Measurements from ENCODE around the gene XYLT2.
"Not testable (repeated sequence)": the region's sequence is repeated elsewhere in the genome, so short reads cannot be mapped to it uniquely, and the experiment has no call there.

XYLT2 gene

GRCh38 chr17:50397111-50397918 is 51.4 kb downstream of the XYLT2 start, which contains the start of gene LRRC59:
TSS of gene LRRC59 (minus strand) at chr17:50397523. CDS start at chr17:50397317, 206 bp downstream.
- peak; percentile 91 to 94 (median 94) for DNase-seq

DNA sequence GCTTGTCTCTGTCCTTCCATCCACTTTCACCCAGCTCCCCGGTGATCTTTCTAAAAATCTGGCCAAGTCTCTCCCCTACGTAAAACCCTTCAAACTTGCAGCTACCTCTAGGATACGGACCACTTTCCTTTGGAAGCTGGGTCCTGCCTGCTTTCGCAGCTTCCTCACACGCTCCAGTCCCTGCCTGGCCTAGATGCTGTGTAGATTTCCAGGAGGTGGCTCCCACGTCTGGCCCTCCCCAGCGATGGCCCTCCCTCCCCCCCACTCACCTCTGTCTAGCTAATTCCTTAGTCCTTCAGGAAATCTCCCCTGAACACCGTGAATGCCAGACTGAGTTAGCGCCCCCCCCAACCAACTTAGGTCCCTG is 52.0 kb downstream of the XYLT2 start:
- no peak for DNase-seq

- not testable (repeated sequence) for DNase-seq
Observed at GRCh38 chr17:50398672-50399071, 52.7 kb downstream of the XYLT2 start.

DNA sequence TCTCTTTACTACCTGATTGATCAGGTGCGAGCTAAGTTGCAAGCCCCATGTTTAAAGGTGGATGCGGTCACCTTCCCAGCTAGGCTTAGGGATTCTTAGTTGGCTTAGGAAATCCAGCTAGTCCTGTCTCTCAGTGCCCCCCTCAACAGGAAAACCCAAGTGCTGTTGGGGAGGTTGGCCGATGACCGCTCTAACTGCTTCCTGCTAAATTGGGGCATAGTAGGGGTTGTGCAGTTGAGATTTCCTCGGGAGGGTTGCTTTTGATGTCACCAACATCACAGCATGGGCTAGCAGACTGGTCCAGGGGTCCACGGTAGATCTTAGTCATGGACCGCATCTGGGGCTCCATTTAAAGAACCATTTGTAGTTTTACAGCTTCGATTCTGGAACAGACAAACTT is 53.7 kb downstream of the XYLT2 start:
- DNase-seq: not testable (repeated sequence)

- DNase-seq: not testable (repeated sequence)
Observed at GRCh38 chr17:50405351-50405750, 59.4 kb downstream of the XYLT2 start.

DNA sequence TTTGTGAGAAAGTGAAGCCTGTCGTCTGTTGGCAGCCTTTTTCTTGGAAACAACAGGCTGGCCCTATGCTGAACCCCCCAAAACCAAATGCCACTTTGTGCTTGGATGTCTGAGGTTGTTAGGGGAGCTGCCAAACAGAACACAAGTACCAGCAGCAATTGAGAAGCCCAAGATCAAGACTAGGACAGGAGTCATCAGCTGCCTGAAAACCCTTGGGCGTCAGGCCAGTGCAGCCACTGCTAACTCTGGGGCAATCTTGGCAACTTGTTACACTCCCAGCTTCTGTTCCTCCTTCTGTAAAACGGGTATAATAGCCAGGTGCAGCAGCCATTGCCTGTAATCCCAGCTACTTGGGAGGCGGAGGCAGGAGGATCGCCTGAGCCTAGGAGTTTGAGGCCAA is 60.7 kb downstream of the XYLT2 start:
- no peak for DNase-seq

DNA sequence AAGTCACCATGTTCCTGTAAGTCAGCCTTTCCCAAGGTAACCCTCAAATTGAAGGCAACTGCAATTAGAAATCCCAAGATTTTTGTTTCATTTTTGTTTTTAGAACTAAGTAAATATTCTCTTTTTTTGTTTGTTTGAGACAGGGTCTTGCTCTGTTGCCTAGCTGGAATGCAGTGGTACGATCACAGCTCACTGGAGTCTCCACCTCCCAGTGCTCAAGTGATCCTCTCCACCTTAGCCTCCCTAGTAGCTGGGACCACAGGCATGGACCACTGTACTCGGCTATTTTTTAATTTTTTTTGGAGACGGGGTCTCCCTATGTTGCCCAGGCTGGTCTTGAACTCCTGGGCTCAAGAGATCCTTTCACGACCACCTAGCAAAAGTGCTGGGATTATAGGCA is 62.0 kb downstream of the XYLT2 start:
- no peak for DNase-seq
